Aorta (tissue), 5 donors: ENCODE data around the gene HLA-DPB1. TPM values are rescaled to one million over a fixed set of nuclear protein-coding genes. Genes with fewer than 3 reads are reported as not detected.

ENCODE experiments used
- ATAC-seq: fragments of 200-7000 bp; cut with Tn5 transposase; one replicate; pipeline ENCODE4 v1.9.1; 2022; ENCODE audit warnings: moderate library complexity; ENCODE audit not compliant: low FRiP score
- DNase-seq, 2 donors: peaks; one replicate each; pipeline ENCODE4 v3.0.0-alpha.2; 2020
- H3K27ac ChIP-seq, 2 donors: one replicate each; pipeline ENCODE4 v1.5.1; 2013; ENCODE audit warnings: low read length in 2 of 2, mild to moderate bottlenecking in 2 of 2, moderate library complexity in 2 of 2, control low read depth in 1 of 2, inconsistent platforms in 1 of 2, low read depth in 1 of 2
- H3K27me3 ChIP-seq, 2 donors: one replicate each; pipeline ENCODE4 v1.6.1; 2013; ENCODE audit warnings: control low read depth in 1 of 2, low read length in 1 of 2, mild to moderate bottlenecking in 1 of 2, moderate library complexity in 1 of 2; ENCODE audit not compliant: insufficient read depth in 2 of 2, control insufficient read depth in 1 of 2
- H3K36me3 ChIP-seq, 2 donors: one replicate each; pipeline ENCODE4 v1.6.1; 2013; ENCODE audit warnings: control low read depth in 1 of 2, low read length in 1 of 2, mild to moderate bottlenecking in 1 of 2; ENCODE audit not compliant: insufficient read depth in 2 of 2, control insufficient read depth in 1 of 2
- H3K4me1 ChIP-seq, 2 donors: one replicate each; pipeline ENCODE4 v1.6.1; 2013; ENCODE audit warnings: low read length in 2 of 2, control low read depth in 1 of 2, mild to moderate bottlenecking in 1 of 2, moderate library complexity in 1 of 2; ENCODE audit not compliant: insufficient read depth in 2 of 2, control insufficient read depth in 1 of 2
- H3K4me3 ChIP-seq, 2 donors: one replicate each; pipeline ENCODE4 v1.5.1; 2013; ENCODE audit warnings: low read length in 2 of 2, control low read depth in 1 of 2, mild to moderate bottlenecking in 1 of 2
- H3K9me3 ChIP-seq: one replicate; pipeline ENCODE4 v1.6.1; 2013; ENCODE audit warnings: mild to moderate bottlenecking, low read length; ENCODE audit not compliant: control insufficient read depth
- WGBS, 2 donors: extraction: QIAGEN DNeasy Blood & Tissue Kit; methylation state at CpG; one replicate each; pipeline ENCODE4 v1.1.7; 2013; 5-methylcytosine and 5-hydroxymethylcytosine counted together
- intact Hi-C, 2 donors: fragments of 100-400 bp; cut with DNase I; formaldehyde crosslinking; loops; one replicate each; pipeline versions ENCODE4 v1.14.2 to v1.15.0; 2022
- polyA plus RNA-seq, 2 donors: library from polyadenylated mRNA; stranded (reverse); fragments of 200-250 nt; gene quantifications; one replicate each; pipeline ENCODE4 v1.2.3, GENCODE V29; 2013
- total RNA-seq, 2 donors: library from RNA; stranded (reverse); fragmentation: NEBNext Ultra II Directional; extraction: Animal tissue kit (Norgen Biotek cat#: 25700); gene quantifications; one replicate each; pipeline ENCODE4 v1.2.1, GENCODE V29; 2021
- donor health status: healthy with polysubstance abuse.
- donor health status: Bipolar disorder and iron deficiency.
- donor health status: DM: no; HTN: no; CAD: no.
- donor health status: DM: no; HTN: no; CAD: no.
- donor health status: DM: yes; HTN: yes; CAD: no.

HLA-DPB1 gene
- total and polyA plus RNA-seq, 4 donors, result 45.4 to 215 (median 106) TPM

DNA sequence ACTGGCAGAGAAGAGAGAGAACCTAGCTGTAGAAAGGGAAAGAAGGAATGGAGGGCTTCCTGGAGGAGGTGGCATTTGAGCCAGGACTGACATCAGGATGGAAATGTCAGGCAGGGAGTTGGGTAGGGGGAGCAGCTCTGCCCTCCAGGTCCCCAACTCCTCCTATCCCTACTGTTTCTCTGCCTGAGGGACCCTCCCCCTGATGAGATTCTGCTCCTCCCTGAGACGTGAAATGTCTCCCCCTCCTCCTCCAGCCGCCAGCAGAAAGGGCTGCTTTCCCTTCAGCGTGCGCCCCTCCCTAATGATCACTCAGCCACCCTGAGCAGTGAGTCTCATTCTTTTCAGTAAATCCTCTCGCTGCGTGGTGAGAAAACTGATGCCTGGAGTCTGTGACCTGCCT lies 40.6 kb downstream of the HLA-DPB1 start:
- Histone ChIP-seq H3K36me3 (no peaks in the 10 kb centered on the region), H3K9me3 (no peaks in the 10 kb centered on the region), H3K27ac (no peak overlapping the region), H3K27me3 (no peaks in the 10 kb centered on the region), H3K4me3 (no peak overlapping the region), H3K4me1 (no peaks in the 10 kb centered on the region)
- intact Hi-C loops, result loop anchor here in 1 of 2 donors (5.0 kb wide), 1 partner anchor 131 kb away; no protein-coding TSS in a partner anchor
- ATAC-seq (no peak), DNase-seq (peak in 1 of 2 donors; percentile 48)
- 1 to 9% methylated on average over 6 of the region's 6 CpGs for WGBS, 2 donors

DNA sequence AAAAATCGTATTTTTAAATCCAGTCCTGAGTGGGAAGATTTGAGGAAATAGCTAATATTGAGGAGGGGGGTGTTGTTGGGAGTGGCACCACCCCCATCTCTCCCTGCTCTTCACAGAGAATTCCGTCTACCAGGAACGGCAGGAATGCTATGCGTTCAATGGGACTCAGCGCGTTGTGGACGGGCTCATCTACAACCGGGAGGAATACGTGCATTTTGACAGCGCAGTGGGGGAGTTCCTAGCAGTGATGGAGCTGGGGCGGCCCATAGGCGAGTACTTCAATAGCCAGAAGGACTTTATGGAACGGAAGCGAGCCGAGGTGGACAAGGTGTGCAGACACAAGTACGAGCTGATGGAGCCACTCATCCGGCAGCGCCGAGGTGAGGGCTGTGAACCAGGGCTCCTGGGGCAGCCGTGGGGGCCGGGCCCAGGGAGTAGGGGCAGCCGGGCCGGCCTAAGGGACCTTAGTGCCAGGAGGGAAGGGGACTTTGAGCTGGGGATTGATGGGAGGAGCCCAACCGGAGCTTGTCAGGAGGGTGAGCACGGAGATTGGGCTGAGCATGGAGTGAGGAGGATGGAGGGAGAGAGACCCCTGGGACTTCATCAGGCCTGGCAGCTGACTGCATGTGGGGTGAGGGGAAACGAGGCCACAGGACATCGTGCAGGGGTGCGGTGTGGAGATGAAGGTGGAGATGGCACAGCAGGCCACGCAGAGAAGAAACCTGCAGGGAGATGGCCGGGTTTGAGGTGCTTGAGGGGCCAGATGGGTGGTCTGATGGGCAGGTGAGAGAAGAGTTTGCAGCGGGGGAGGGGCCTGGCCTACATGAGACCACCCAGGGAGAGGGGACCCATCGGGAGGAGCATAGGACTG lies 41.3 kb downstream of the HLA-DPB1 start:
- H3K4me3 ChIP-seq, result no peak overlapping the region
- no peaks in the 10 kb centered on the region for H3K9me3 ChIP-seq
- no peak overlapping the region for H3K27ac ChIP-seq
- no peaks in the 10 kb centered on the region for H3K4me1 ChIP-seq
- ATAC-seq (peak; percentile 54), DNase-seq (peak in 1 of 2 donors; percentile 70)
- H3K36me3 ChIP-seq, result no peaks in the 10 kb centered on the region
- no peaks in the 10 kb centered on the region for H3K27me3 ChIP-seq
- intact Hi-C loops, result loop anchor here in 1 of 2 donors (5.0 kb wide), 1 partner anchor 130 kb away; no protein-coding TSS in a partner anchor
- 2 to 3% methylated on average over 32 of the region's 32 CpGs for WGBS, 2 donors

DNA sequence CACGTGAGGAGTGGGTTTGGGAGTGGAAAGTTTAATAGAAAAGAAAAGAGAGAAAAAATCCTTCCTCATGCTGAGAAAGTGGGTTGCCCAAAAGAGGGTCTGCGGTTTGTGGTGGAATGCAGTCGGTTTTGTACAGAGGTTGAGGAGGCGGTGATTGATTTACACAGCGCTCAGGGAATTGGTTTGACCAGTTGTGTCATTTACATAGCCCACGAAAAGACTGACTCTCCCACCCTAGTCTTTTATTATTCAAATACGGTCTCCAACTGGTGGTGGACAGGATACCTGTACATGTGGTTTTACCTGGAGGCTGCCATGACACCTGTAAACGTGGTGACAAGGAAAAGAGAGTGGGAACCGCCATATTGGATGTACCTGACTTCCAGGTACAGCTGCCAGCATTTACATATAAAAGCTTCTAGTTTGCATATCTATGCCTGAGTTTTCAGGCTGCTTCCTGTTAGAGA lies 42.1 kb downstream of the HLA-DPB1 start:
- Histone ChIP-seq H3K27ac (no peak overlapping the region), H3K4me1 (no peaks in the 10 kb centered on the region), H3K9me3 (no peaks in the 10 kb centered on the region), H3K4me3 (no peak overlapping the region), H3K27me3 (no peaks in the 10 kb centered on the region), H3K36me3 (no peaks in the 10 kb centered on the region)
- no peak for ATAC-seq
- WGBS, 2 donors, result 9 to 11% methylated on average over 9 of the region's 9 CpGs
- DNase-seq, result no peak
- intact Hi-C loops, result loop anchor here (1.0 to 5.0 kb wide), 2 partner anchors 129 to 130 kb away; no protein-coding TSS in a partner anchor

DNA sequence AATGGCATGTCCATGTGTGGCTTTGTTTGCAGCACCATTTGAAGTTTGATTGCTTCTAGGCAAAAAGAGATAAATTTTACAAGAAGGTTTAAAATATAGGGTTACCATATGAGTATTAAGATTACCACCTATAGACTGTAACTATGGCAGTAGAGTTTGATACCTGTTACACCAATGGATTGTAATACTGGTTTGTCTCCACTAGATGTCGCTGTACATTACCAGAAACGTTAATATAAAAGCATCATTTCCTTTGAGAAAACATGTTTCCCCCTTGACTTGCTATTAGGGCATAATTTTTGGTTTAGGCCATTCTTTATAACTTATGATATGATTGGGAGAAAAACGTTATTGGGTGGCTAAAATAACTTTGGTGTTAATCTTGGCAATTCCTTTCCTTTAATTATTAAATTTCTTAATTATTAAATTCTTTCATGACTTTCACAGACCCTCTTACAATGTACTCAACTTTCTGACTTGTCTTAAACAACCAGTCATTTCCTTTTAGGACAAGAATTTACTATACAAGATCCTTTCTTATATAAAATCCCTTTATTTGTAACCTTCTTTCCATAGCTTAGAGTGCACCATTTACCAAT lies 42.8 kb downstream of the HLA-DPB1 start:
- ATAC-seq, result peak; percentile 70

DNA sequence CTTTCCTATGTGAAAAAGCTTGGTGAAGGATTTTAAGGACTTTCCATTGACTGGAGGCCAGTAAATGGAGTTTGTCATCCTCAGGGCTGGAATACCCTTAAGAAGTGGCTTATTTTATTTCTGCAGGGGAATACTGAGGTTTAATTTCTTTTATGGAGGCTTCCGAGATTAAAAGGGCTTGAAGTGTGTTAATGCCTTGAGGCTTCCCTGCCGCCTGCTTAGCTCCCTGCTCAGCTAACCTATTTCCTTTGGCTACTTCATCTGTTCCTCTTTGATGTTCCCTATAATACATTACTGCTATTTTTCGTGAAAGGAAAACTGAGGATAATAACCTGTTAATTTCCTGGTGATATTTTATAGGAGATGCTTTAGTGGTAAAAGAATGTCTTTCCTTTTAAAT lies 44.2 kb downstream of the HLA-DPB1 start:
- H3K9me3 ChIP-seq, result peaks cover 4% of the 10 kb centered on the region
- H3K27me3 ChIP-seq, result no peaks in the 10 kb centered on the region
- intact Hi-C loops, result no loop called here
- DNase-seq (no peak), ATAC-seq (no peak)
- H3K4me3 ChIP-seq, result no peak overlapping the region
- 45 to 55% methylated on average over 3 of the region's 3 CpGs for WGBS, 2 donors
- no peaks in the 10 kb centered on the region for H3K4me1 ChIP-seq
- H3K36me3 ChIP-seq, result no peaks in the 10 kb centered on the region
- no peak overlapping the region for H3K27ac ChIP-seq

More for the DNA sequence above, 42.8 kb downstream of the HLA-DPB1 start:
- Histone ChIP-seq H3K36me3 (no peaks in the 10 kb centered on the region), H3K27me3 (no peaks in the 10 kb centered on the region), H3K27ac (no peak overlapping the region), H3K9me3 (peaks cover 2% of the 10 kb centered on the region), H3K4me1 (no peaks in the 10 kb centered on the region), H3K4me3 (no peak overlapping the region)
- DNase-seq, result no peak
- WGBS, 2 donors, result 0% methylated on average over 3 of the region's 3 CpGs
- intact Hi-C loops, result loop anchor here (1.0 to 5.0 kb wide), 2 partner anchors 129 to 130 kb away; no protein-coding TSS in a partner anchor

DNA sequence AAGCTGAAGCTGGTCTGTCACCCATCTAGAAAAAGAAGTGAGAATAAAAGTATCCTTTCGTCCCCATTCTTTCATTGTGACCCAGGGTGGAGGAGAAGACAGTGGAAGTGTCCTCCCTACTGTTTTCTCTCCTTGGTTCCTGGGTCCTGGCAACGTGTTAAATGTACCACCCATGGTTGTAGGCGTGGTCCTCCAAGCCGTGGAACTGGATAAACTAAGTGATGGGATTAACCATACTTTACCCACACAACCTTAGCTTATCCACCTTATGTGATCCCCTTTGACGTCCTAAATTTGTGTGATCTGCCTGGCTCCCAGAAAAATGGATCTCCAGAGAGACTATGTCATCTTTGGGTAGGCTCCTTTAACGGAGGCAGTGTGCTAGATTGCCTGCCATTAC lies 47.4 kb downstream of the HLA-DPB1 start:
- H3K4me3 ChIP-seq, result no peak overlapping the region
- WGBS, 2 donors, result 81 to 84% methylated on average over 6 of the region's 6 CpGs
- H3K36me3 ChIP-seq, result no peaks in the 10 kb centered on the region
- H3K9me3 ChIP-seq, result peaks cover 4% of the 10 kb centered on the region
- ATAC-seq (no peak), DNase-seq (no peak)
- intact Hi-C loops, result no loop called here
- no peaks in the 10 kb centered on the region for H3K4me1 ChIP-seq
- no peaks in the 10 kb centered on the region for H3K27me3 ChIP-seq
- no peak overlapping the region for H3K27ac ChIP-seq

DNA sequence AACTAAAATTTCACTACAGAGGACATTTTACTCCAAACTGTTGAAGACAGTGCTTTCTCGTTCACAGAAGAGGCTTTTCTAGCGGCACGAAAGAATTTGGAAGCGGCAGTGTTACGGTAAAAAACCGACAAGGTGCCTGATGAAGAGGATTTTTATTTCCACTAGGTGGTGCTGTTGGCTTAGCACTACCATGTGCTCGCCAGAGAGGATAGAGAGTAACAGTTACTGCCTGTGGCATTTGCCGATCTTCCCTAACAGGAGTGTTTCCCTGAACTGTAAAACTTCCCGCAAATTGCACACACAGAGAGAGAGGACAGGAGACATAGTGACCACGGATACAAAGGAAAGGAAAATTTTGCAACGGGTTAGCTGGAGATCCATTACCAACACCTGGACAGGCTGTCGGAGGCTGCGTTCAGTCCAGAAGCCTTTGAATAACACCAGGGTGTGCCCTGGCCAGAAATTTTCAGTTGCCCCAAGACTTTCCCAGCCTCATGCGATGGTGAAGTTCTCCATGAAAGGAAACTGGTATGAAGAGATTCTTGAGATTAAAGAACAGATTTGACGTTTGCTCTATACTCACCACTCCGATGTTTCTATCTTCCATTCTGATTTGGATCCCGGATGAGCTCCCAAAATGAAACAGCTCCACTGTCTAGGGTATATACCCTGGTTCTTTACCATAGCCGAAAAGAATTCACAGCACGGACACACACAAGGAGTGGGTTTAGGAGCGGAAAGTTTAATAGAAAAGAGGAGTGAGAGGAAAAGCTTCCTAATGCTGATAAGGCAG lies 48.1 kb downstream of the HLA-DPB1 start:
- DNase-seq (no peak), ATAC-seq (no peak)
- no peaks in the 10 kb centered on the region for H3K36me3 ChIP-seq
- peaks cover 4% of the 10 kb centered on the region for H3K9me3 ChIP-seq
- H3K27me3 ChIP-seq, result no peaks in the 10 kb centered on the region
- 71 to 86% methylated on average over 20 of the region's 20 CpGs for WGBS, 2 donors
- no peaks in the 10 kb centered on the region for H3K4me1 ChIP-seq
- no peak overlapping the region for H3K4me3 ChIP-seq
- intact Hi-C loops, result no loop called here
- no peak overlapping the region for H3K27ac ChIP-seq

DNA sequence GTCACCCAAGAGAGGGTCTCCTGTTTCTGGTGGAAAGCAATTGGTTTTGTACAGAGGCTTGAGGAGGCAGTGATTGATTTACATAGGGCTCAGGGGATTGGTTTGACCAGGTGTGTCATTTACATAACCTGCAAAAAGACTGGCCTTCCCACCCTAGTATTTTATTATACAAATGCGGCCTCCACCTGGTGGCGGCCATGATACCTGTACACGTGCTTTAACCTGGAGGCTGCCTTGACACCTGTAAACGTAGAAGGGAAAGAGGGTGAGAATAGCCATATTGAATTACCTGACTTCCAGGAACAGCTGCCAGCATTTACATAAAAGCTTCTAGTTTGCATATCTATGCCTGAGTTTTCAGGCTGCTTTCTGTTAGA lies 48.7 kb downstream of the HLA-DPB1 start:
- Histone ChIP-seq H3K27ac (no peak overlapping the region), H3K27me3 (no peaks in the 10 kb centered on the region), H3K4me1 (no peaks in the 10 kb centered on the region), H3K9me3 (peaks cover 4% of the 10 kb centered on the region), H3K36me3 (no peaks in the 10 kb centered on the region), H3K4me3 (no peak overlapping the region)
- WGBS, 2 donors, result 64 to 76% methylated on average over 4 of the region's 4 CpGs
- no peak for ATAC-seq
- DNase-seq, result no peak
- intact Hi-C loops, result no loop called here
